Activated T-helper 1 cell treated with Interleukin-2 at 50 U/mL for 16 hours (primary cell): Measurements from ENCODE around the gene HYAL3.
"Not testable (repeated sequence)": the region's sequence is repeated elsewhere in the genome, so short reads cannot be mapped to it uniquely, and the experiment has no call there.

ENCODE experiments used
- DNase-seq: peaks from one replicate; pipeline ENCODE4 v3.0.0-alpha.2; 2020; ENCODE audit warnings: low read depth

The HYAL3 gene

DNA sequence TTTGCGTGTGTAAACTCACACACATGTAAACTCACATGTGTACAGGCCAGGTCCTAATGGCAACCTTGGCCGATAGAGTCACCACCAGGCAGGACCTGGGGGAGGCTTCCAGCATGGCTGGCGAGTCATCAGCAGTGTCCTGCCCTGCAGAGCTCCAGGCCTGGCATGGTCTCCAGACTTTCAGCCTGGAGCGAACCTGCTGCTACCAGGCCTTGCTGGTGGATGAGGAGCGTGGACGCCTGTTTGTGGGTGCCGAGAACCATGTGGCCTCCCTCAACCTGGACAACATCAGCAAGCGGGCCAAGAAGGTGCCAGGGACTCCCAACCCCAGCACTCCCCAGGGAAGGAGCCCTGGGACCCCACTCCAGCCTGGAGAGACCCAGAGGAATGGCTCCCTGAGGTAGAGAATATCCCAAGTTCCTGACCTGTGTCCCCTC, 29.2 kb downstream of the HYAL3 start:
- DNase-seq = no peak

DNA sequence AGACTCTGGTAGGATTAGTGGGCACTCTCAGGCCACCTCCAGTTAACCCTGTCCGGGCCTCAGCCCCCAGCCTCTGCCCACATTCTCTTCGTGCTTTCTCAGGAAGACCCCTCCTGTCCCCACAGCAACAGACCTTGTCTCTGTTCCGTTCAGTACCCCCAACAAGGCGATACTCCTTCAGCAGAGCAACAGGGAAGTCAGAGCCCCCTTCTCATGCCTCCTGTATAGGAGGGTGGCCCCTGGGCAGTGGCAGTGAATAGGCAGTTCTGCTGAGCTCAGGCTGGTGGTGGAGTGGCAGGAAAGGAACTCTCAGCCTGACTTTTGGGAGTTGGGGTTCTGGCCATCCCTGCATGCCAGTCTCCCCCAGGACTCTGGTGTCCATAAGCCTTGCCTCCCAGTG, 29.7 kb downstream of the HYAL3 start:
- DNase-seq = no peak

DNA sequence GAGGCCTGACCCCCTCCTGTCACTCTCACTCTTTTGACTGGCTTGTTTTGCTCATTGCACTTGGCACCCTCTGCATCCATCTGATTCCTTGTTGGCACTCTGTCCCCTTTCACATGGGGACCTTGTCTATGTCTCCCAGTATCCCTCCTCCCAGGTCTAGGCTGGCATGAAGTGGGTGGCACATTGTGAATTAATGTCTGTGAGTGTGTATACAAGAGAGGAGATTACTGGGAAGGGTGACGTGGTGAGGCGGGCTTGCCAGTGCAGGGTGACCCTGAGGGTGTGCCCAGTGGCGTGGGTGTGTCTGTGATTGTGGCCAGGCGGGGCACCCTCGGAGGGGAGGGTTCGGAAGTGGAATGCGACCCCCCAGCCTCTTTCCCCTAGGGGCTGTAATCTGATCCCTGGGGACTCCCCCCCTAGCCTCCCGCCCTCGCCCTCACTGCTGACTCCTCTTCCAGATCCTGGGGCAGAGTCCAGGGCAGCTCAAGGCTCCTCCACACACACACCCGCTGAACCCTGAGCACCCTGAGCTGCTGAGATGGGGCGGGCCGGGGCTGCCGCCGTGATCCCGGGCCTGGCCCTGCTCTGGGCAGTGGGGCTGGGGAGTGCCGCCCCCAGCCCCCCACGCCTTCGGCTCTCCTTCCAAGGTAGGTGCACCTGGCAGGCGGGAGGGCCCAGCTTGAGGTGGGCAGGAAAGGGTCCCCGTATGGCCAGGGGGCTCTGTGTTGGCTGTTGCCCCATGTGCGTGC, 30.3 kb downstream of the HYAL3 start, which contains the start of gene SEMA3B:
Gene SEMA3B (plus strand): TSS at position 445 of the 749 bp plus-strand sequence. CDS start 94 bp downstream, at position 539.
- no peak for DNase-seq

DNA sequence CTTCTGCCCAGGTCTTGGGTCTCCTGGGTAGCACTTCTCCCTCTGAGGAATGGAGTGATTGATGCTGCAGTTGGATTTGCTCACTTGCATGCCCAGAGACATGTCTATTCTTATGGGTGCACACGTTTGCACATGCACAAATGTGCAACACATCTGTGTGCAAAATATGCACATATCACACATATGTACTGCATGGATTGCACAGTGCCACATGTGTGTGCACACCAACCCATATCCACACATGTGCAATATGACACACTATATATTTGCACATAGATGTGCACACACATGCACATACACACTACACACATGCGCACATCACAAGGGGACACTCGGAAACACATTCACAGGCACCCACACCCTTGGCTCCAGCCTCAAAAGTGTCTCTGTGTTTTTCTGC, 30.9 kb downstream of the HYAL3 start:
- no peak for DNase-seq

DNA sequence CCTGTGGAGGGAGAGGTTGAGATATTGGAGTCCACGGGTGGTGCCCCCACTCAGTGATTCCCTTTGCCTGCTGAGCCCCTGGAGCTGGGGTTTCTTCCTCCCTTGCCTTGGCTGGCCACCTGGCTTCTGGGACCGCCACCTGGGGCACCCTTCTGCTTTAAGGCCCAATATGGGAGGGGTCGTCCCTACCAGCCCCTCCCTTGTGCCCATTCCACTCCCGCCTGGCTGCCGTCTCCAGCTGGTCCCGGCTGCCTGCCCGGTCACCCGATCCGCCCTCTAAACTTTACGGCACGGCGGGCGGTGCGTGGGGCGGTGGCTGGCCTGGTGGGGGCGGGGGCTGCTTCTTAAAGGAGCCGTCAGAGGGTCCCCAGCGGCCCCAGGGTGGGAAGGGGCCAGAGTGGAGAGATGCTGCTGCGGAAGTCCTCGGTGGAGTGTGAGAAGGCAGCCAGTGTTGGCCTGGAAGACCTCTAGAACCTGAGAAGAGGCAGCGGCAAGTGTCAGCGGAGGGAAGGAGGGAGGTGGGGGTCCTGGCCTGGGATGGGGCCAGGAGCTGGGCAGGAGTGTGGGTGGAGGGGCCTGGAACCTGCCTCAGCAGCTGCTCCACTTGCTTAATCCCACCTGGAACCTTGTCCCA, 31.8 kb downstream of the HYAL3 start:
- DNase-seq = no peak

DNA sequence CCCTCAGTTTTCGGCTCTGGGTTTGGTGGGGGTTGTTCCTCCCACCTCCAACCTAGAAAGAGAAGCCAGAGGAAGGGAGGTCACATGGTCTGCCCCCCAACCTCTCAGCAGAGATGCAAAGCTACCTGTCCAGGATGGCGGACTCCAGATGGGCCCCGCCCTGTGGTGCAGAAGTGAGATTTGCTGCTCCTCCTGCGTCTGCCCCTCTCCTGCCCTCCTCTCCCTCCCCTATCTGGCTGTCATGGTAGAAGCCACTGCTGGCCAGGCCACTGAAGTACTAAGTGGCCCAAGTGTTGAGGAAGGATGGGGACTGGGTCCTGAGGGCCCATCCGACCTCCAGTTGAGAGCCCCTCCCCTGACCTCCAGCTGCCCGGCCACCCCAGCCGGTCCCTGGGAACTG, 32.4 kb downstream of the HYAL3 start:
- DNase-seq = no peak

DNA sequence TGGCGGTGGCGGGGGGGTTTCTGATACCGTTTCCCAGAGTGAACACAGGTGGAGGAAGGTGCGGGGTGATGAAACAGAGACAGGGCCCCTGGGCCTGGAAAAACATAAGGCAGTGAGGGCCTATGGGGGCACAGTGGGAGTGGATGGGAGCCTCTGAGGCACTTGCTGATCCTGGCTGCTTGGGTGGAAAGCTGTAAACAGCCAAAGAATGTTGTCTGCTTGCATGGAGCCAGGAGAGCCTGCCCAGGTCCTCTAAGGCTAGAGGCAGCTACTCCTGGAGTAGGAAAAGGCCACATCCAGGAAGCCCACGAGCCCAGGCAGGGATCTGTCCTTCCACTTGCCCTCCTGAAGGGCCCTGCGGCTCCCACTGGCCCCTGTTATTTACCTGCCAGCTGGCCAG, 33.2 kb downstream of the HYAL3 start:
- DNase-seq = no peak

DNA sequence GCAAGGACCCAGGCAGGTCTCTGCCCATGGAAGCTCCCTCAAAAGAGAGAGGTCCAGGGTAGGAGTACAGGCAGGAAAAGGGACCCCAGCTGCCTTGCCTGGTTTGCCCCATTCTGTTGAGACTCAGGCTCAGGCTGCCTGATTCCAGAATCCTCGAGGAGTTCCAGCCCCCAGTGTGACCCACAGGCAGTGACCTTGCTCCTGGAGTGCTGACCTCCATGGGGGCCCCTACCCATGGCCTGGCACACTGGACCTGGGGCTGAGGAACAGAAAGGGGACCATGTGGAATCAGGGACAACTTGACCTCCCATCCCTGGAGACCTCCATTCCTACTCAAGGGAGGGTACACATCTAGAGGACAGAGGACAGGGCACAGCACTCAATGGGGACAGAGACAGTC, 33.6 kb downstream of the HYAL3 start:
- no peak for DNase-seq

DNA sequence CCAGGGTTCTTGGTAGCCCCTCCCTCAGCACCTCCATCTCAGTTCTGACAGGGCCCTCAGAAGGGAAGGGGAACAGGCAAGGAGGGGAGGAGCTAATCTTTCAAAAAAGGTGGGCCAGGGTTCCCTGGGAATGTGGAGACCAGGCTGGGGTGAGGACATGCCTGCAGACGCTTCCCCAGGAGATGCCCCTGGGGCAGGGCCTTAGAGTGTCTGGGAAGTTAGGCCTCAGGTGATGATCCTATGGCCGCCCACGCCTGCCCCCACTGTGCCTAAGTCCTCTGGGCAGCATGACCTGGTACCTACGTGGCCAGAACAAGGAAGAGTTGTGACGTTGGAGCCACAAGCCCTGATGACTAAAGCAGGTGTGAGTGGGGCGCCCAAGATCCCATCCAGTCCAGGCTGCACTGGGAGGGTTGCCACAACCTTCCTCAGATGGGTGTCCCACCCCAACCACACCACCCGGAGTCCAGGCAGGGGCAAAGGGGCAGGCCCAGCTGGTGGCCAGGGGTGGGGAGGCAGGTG, 34.2 kb downstream of the HYAL3 start:
- no peak for DNase-seq

DNA sequence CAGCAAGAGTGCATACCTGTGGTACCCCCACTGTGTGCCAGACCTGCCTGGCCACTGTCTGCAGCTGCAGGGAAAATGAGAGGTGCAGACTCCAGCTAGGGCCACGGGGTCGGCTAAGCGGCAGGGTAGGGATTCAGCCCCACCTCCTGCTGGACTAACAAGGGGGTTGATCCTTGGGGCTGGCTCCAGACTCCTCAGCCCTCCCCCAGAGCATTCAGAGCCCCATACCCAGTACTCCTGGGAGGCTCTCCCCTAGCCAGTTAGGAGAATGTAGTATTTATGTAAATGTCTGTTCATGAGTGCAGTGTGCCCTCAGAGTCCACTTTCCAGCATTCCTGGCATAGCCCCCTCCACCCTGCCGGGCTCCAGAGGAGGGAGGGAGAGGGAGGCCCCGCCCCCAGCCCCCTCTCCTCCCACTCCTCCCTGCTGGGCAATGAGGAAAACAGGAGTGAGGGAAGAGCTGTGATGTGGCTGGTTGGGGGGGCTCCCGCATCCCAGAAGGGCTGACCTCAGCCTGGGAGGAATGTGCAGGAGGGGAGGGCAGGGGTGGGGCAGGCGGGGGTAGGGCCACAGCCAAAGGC, 34.7 kb downstream of the HYAL3 start:
- no peak for DNase-seq

DNA sequence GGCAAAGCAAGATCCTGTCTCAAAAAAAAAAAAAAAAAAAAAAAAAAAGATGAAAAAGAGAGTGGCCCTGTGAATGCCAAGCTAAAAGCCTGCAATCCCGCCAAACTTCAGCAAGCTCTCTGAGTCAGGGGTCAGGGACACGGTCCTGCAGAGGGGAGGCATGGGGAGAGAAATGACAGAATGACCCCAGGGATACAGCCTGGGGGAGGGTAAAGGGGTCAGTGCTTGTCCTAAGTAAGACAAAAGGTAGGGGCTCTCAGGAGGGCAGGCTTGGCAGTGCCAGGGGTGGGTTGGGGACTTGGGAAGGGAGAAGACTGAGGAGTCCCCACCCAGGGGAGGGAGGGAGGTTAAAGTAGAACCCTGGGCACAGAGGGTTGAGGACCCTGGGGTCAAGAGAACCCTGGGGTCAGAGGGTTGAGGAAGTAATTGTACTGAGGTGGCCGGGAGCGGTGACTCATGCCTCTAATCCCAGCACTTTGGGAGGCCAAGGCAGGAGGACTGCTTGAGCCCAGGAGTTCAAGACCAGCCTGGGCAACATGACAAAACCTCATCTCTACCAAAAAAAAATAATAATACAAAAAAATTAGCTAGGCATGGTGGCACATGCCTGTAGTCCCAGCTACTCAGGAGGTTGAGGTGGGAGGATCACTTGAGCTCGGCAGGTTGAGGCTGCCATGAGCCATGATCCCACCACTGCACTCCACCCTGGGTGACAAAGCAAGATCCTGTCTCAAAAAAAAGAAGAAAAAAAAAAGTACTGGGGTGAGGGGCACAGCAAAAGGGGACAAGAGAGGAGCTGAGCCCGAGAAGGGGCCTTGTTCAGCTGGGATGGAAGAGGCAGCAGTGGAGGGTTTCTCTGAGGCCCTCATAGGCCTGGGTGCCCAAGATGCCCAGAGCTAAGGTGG, 35.5 kb downstream of the HYAL3 start:
- no peak for DNase-seq

DNA sequence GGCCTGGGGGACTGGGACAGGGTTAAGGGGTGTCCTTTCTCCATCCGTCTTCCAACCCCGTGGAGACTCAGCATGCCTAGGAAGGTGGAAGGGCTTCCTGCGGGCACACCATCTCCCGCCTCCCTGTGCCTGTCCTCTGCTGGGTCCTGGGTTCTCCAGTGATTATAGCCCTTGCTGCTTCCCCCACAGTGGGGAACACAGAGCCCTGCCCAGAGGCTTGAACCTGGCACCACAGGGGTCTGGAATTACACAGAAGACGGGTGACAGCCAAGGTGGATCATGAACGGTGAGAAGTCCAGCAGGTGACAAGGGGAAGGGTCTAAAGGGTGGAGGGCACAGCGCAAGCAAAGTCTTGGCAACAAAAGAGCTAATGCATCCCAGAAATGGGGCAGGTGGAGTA, 36.4 kb downstream of the HYAL3 start:
- no peak for DNase-seq

DNA sequence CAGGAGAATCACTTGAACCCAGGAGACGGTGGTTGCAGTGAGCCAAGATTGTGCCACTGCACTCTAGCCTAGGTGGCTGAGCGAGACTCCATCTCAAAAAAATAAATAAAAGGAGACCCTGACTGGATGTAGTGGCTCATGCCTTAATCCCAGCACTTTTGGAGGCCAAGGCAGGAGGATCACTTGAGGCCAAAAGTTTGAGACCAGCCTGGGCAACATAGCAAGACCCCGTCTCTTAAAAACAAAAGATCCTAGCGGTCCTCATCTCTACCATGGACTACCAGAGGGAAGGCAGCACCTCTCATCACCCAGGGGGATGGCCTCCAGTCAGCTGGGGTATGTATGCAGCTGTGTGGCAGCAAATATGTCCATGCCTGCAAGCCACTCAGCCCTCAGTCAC, 37.0 kb downstream of the HYAL3 start:
- not testable (repeated sequence) for DNase-seq

DNA sequence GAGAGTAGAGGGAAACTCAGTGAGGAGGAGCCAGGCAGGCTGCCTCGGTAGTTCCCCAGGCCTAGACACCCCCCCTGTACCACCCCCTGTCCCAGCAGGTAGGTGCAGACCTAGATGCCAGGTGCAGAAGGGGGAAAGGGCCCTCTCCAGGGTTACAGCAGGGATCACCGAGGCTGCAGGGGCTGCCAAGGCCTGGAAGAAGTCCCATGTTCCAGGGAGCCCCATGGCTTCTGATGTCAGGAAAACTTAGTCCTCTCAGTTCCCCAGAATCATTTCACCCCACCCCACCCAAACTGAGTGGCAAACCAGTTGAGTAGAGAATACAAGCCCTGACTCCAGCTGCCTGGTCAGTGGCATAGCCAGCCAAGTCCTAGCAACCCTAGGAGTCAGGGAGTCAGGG, 37.7 kb downstream of the HYAL3 start:
- no peak for DNase-seq

DNA sequence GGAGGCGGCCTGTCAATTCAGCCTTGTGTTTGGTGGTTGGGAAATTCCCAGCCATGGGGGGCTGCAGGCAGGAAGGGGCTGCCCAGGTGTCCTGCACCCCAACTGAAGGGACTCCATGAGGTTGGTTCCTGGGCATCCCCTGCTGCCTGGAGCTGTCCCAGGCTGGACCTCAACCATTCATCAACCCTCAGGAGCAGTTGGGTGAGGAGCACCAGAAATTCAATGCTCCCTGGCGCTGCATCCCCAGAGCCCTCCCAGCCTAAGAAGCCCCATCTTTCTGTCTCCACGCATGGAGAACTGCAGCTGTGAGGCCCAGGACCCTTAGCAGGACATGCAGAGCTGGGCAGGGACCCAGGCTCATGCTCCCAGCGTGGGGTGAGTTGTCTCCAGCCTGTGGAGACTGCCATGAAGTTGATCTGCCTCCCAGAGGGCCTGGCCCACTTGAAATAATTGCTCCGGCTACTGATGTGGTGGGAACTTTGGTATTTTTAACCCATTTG, 38.2 kb downstream of the HYAL3 start:
- no peak for DNase-seq

DNA sequence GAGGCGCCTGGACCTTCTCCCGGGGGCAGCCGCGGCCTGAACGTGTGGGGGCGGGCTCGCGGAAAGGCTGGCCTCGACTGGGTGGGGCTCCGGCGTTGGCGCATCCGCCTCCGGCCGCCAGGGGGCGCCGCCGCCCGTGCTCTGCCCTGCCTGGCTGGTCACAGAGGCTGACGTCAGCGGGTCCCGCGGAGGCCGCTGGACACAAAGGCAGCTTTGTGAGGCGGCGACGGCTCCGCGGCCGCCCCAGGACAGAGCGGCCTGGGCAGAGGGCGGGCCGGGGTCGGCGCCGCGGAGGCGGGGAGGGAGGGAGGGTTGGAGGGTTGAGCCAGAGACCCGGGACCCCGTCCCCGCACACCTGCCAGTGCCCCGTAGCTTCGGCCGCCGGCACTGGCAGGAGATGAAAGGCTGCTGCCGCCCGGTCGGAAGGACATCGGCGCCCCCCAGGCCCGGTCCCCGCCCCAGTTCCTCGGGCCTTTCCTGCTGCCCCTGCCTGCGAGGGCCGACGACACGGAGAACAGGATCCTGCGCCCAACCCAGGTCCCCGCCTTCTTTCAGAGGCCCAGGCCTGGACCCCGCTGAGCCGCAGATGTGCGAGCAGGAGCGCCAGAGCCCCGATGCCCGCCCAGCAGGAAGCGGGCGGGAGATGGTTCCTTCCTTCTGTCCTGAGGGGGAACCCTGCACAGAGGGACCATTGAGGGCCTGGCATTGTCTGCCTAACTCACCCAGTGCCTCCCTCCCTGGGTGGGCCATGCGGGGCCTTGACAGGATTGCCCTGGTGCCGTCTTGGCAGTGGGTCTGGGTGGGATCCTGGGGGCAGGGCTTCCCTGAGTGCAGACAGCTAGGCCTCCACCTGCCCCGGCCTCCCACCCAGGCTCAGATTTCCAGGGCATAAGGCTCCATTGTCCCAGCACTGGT, 38.9 kb downstream of the HYAL3 start:
- peak; percentile 74 for DNase-seq

DNA sequence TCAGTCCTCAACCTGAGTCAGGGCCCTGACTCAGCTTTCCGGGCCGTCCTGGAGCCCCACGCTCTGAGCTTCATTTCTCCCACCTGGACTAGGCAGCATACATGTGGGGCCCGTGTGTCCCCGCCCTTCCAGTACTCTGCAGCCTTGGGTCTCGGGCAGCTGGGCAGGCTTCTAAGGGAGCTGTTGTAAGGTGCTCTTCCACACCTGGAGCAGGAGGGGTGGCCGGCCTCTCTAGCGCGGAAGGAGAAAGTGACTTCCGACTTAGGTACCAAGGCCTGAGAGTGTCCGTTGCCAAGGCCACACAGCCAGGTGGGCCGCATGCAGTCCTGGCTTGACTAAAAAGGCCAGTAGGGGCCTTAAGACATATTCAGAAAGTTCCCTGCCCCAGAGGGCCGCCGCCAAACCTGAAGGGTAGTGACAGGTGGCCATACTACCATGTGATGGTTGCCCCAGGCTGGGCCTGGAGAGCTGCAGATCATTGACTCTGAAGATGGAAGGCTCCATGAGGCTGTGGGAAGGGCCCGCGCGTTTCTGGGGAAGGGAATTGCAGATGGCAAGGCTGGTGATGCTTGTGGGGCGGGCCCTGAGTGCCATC, 39.7 kb downstream of the HYAL3 start:
- DNase-seq = no peak

DNA sequence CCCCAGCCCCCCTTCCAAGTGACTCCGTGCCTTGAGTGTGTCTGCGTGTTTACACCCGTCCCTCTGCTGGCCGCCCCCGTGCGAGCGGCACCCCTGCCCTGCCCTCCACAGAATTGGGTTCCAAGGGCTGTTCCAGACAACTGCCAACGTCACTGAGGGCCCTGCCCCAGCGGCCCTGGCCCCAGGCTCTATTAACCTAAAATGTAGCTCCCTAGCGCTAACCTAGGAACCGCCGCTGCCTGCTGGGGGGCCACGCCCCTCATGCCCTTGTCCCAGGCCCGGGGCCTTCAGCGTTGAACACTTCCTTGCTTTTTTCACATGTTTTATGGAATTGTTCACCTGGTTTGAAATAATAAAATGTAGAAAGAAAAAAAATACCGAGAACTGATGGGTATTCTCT, 40.2 kb downstream of the HYAL3 start:
- no peak for DNase-seq

DNA sequence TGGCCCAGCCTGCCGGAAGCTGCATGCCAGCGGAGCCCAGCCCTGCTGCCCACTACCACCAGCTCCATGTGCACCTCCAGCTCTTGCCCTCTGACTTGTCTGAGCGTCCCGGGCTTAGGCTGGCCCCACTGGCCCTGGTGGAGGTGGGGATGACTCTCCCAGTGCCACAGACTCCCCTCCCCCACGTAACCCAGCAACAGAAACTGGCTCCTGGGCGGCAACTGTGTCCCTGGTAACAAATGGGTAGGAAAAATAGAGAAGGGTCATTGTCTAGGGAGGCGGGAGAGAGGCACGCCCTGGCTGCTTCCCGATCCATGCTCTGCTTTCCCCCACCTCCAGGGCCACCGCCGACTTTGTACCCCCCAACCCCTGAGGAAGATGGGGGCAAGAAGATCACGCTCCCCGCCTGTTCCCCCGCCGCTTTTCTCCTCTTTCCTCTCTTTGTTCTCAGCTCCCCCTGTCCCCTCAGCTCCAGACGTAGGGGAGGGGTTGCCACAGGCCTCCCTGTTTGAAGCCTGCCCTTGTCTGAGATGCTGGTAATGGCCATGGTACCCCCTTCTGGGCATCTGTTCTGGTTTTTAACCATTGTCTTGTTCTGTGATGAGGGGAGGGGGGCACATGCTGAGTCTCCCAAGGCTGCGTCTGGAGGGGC, 41.0 kb downstream of the HYAL3 start:
- DNase-seq = no peak
